ENCODE measurements around the gene PRDM11. TPM values are rescaled to one million over a fixed set of nuclear protein-coding genes. Genes with fewer than 3 reads are reported as not detected.

PRDM11 gene
- total RNA-seq, 2 donors from 2014 or later: 10.4 to 15.2 TPM

- Mint-ChIP-seq H3K4me3 (no peak overlapping the region), H3K27me3 (ENCODE audit: insufficient read depth) (peaks cover 3% of the 10 kb centered on the region), H3K36me3 (ENCODE audit: low read depth) (peaks cover 7% of the 10 kb centered on the region), H3K4me1 (peaks cover 3% of the 10 kb centered on the region), H3K9me3 (peaks cover 2% of the 10 kb centered on the region), H3K27ac (no peak overlapping the region)
- no peaks in the 10 kb centered on the region for H3K4me1 ChIP-seq (ENCODE audit: control insufficient read depth, insufficient read depth, low read length)
- no peak overlapping the region for H3K4me3 ChIP-seq (ENCODE audit: low read length)
- H3K36me3 ChIP-seq (ENCODE audit: control insufficient read depth, insufficient read depth, low read length): no peaks in the 10 kb centered on the region
- H3K9me3 ChIP-seq (ENCODE audit: control insufficient read depth, low read length): no peaks in the 10 kb centered on the region
- H3K9ac ChIP-seq (ENCODE audit: extremely low read depth, low read length, poor library complexity, severe bottlenecking): no peak overlapping the region
- no peak for DNase-seq
- 95% methylated on average over 11 to 14 of the region's 14 CpGs for WGBS, 2 experiments (ENCODE audit: insufficient coverage in 1 of 2, insufficient read length in 1 of 2)
- H3K27ac ChIP-seq (ENCODE audit: low read depth, low read length): no peak overlapping the region
- no peaks in the 10 kb centered on the region for H3K27me3 ChIP-seq (ENCODE audit: control insufficient read depth, insufficient read depth, low read length, poor library complexity, severe bottlenecking)
- no peak for TF ChIP-seq CTCF (conservative IDR thresholded peaks at IDR 0.05)
Measured at GRCh38 chr11:45152740-45153595, 6.5 kb downstream of the PRDM11 start.

- no peak overlapping the region for H3K9ac ChIP-seq (ENCODE audit: extremely low read depth, low read length, poor library complexity, severe bottlenecking)
- H3K27ac ChIP-seq (ENCODE audit: low read depth, low read length): no peak overlapping the region
- Mint-ChIP-seq H3K4me1 (peaks cover 3% of the 10 kb centered on the region), H3K4me3 (no peak overlapping the region), H3K27ac (peak overlapping the region; percentile 44), H3K9me3 (peaks cover 2% of the 10 kb centered on the region), H3K27me3 (ENCODE audit: insufficient read depth) (no peaks in the 10 kb centered on the region), H3K36me3 (ENCODE audit: low read depth) (peaks cover 7% of the 10 kb centered on the region)
- no peak for TF ChIP-seq CTCF (conservative IDR thresholded peaks at IDR 0.05)
- H3K36me3 ChIP-seq (ENCODE audit: control insufficient read depth, insufficient read depth, low read length): no peaks in the 10 kb centered on the region
- no peak overlapping the region for H3K4me3 ChIP-seq (ENCODE audit: low read length)
- no peak for DNase-seq
- H3K27me3 ChIP-seq (ENCODE audit: control insufficient read depth, insufficient read depth, low read length, poor library complexity, severe bottlenecking): no peaks in the 10 kb centered on the region
- no peaks in the 10 kb centered on the region for H3K4me1 ChIP-seq (ENCODE audit: control insufficient read depth, insufficient read depth, low read length)
- H3K9me3 ChIP-seq (ENCODE audit: control insufficient read depth, low read length): no peaks in the 10 kb centered on the region
- 97% methylated on average over 5 of the region's 6 CpGs; no CpG with 5 or more reads in 1 of the 2 experiments for WGBS, 2 experiments (ENCODE audit: insufficient coverage in 1 of 2, insufficient read length in 1 of 2)
Measured at GRCh38 chr11:45154276-45154675, 7.8 kb downstream of the PRDM11 start.

- Histone ChIP-seq H3K9me3 (ENCODE audit: control insufficient read depth, low read length) (no peaks in the 10 kb centered on the region), H3K4me3 (ENCODE audit: low read length) (no peak overlapping the region), H3K9ac (ENCODE audit: extremely low read depth, low read length, poor library complexity, severe bottlenecking) (no peak overlapping the region), H3K27ac (ENCODE audit: low read depth, low read length) (no peak overlapping the region), H3K36me3 (ENCODE audit: control insufficient read depth, insufficient read depth, low read length) (no peaks in the 10 kb centered on the region), H3K4me1 (ENCODE audit: control insufficient read depth, insufficient read depth, low read length) (no peaks in the 10 kb centered on the region), H3K27me3 (ENCODE audit: control insufficient read depth, insufficient read depth, low read length, poor library complexity, severe bottlenecking) (no peaks in the 10 kb centered on the region)
- no peak for DNase-seq
- H3K9me3 Mint-ChIP-seq: peaks cover under 1% of the 10 kb centered on the region
- peaks cover 3% of the 10 kb centered on the region for H3K4me1 Mint-ChIP-seq
- H3K27me3 Mint-ChIP-seq (ENCODE audit: insufficient read depth): no peaks in the 10 kb centered on the region
- 94 to 95% methylated on average over 4 to 11 of the region's 11 CpGs for WGBS, 2 experiments (ENCODE audit: insufficient coverage in 1 of 2, insufficient read length in 1 of 2)
- H3K36me3 Mint-ChIP-seq (ENCODE audit: low read depth): peaks cover 5% of the 10 kb centered on the region
- no peak overlapping the region for H3K27ac Mint-ChIP-seq
- TF ChIP-seq CTCF (conservative IDR thresholded peaks at IDR 0.05): no peak
- H3K4me3 Mint-ChIP-seq: no peak overlapping the region
Measured at GRCh38 chr11:45155058-45155551, 8.7 kb downstream of the PRDM11 start.

Measured in endodermal cell (in vitro differentiated cells).